IPS-15b (cell line): ENCODE results near the gene FXYD7.

Source experiments
- H3K27me3 ChIP-seq: one replicate; pipeline ENCODE4 v1.6.1; 2013; ENCODE audit warnings: low read length; ENCODE audit not compliant: control insufficient read depth, insufficient read depth
- H3K36me3 ChIP-seq: one replicate; pipeline ENCODE4 v1.6.1; 2013; ENCODE audit warnings: low read length; ENCODE audit not compliant: control insufficient read depth, insufficient read depth
- H3K4me1 ChIP-seq: one replicate; pipeline ENCODE4 v1.6.1; 2013; ENCODE audit warnings: mild to moderate bottlenecking, low read length; ENCODE audit not compliant: control insufficient read depth, insufficient read depth
- H3K4me3 ChIP-seq: one replicate; pipeline ENCODE4 v1.5.1; 2013; ENCODE audit warnings: low read depth, low read length
- H3K9ac ChIP-seq: one replicate; pipeline ENCODE4 v1.6.1; 2013; ENCODE audit warnings: low read depth, mild to moderate bottlenecking, low read length
- H3K9me3 ChIP-seq: one replicate; pipeline ENCODE4 v1.6.1; 2013; ENCODE audit warnings: mild to moderate bottlenecking, low read length; ENCODE audit not compliant: control insufficient read depth, insufficient read depth

FXYD7 gene

DNA sequence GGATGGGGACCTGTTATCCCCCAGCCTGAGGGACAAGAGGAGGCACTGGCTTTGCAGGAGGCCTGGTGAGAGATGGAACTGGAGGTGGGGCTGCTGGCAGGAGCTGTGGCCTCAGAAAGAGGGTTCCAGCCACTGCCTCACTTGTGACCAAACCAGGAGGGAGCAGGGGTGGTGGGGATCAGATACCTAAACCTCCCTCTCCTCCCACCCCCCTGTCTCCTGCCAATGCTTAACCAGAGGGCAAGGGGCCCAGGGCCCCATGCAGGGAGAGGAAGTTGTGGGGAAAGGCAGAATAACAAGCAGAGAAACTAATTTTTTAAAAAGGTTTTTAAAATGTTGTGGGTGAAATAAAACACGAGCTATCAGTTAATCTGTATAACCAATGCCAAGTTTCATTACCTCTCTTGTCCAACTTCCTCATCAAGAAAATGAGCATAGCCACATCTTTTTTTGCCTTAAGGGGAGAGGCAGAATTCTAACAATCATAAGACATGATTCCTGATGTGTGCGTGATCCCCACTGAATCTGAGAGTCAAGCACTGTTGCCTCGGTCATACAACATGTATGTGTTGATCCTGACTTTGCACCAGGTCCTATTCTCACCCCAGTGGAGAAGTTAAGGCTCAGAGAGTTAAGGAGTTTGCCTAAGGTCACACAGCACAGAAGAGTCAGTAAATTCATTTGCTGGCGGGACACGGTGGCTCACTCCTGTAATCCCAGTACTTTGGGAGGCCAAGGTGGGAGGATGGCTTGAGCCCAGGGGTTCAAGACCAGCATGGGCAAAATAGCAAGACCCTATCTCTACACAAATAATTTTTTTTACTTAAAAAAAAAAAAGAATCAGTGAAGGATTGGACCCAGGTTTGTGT lies 24.4 kb downstream of the FXYD7 start:
- Histone ChIP-seq H3K4me1 (no peaks in the 10 kb centered on the region), H3K27me3 (no peaks in the 10 kb centered on the region), H3K9me3 (no peaks in the 10 kb centered on the region), H3K36me3 (peaks cover 56% of the 10 kb centered on the region), H3K4me3 (no peak overlapping the region), H3K9ac (no peak overlapping the region)

GRCh38 chr19:35168196-35168595 lies 25.1 kb downstream of the FXYD7 start:
- Histone ChIP-seq H3K9me3 (no peaks in the 10 kb centered on the region), H3K9ac (no peak overlapping the region), H3K4me3 (no peak overlapping the region), H3K4me1 (no peaks in the 10 kb centered on the region), H3K27me3 (no peaks in the 10 kb centered on the region), H3K36me3 (peaks cover 50% of the 10 kb centered on the region)

GRCh38 chr19:35169221-35169995 lies 26.4 kb downstream of the FXYD7 start:
- Histone ChIP-seq H3K36me3 (peaks cover 44% of the 10 kb centered on the region), H3K4me1 (no peaks in the 10 kb centered on the region), H3K4me3 (no peak overlapping the region), H3K27me3 (no peaks in the 10 kb centered on the region), H3K9me3 (no peaks in the 10 kb centered on the region), H3K9ac (no peak overlapping the region)

- H3K9ac ChIP-seq, result no peak overlapping the region
- H3K36me3 ChIP-seq, result peaks cover 36% of the 10 kb centered on the region
- no peaks in the 10 kb centered on the region for H3K9me3 ChIP-seq
- no peaks in the 10 kb centered on the region for H3K4me1 ChIP-seq
- no peak overlapping the region for H3K4me3 ChIP-seq
- no peaks in the 10 kb centered on the region for H3K27me3 ChIP-seq
Measured at GRCh38 chr19:35170359-35171061, 27.5 kb downstream of the FXYD7 start.

DNA sequence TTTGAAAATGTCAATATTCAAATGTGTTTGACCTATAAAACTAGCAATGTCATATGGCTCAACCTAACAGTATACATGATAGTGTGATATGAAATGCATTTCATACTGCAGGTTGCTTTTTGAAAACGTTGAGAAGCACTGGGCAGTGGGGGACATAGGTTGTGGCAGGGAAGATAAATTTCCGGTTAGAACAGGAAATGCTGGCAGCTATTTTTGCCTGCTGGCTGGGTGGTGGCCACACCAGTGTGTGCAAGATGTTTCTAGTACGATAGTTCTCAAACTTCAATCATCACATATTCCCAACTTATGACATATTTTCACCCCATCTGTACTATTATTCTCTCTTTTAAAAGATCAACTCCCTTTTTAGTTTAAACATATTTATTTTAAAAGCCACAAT lies 28.7 kb downstream of the FXYD7 start:
- H3K9me3 ChIP-seq, result no peaks in the 10 kb centered on the region
- H3K4me3 ChIP-seq, result no peak overlapping the region
- peaks cover 24% of the 10 kb centered on the region for H3K36me3 ChIP-seq
- H3K4me1 ChIP-seq, result peaks cover 5% of the 10 kb centered on the region
- no peak overlapping the region for H3K9ac ChIP-seq
- H3K27me3 ChIP-seq, result no peaks in the 10 kb centered on the region

GRCh38 chr19:35174226-35174625 lies 31.2 kb downstream of the FXYD7 start:
- H3K27me3 ChIP-seq, result no peaks in the 10 kb centered on the region
- H3K36me3 ChIP-seq, result peaks cover 8% of the 10 kb centered on the region
- H3K4me1 ChIP-seq, result peaks cover 5% of the 10 kb centered on the region
- H3K9me3 ChIP-seq, result no peaks in the 10 kb centered on the region
- no peak overlapping the region for H3K9ac ChIP-seq
- no peak overlapping the region for H3K4me3 ChIP-seq

DNA sequence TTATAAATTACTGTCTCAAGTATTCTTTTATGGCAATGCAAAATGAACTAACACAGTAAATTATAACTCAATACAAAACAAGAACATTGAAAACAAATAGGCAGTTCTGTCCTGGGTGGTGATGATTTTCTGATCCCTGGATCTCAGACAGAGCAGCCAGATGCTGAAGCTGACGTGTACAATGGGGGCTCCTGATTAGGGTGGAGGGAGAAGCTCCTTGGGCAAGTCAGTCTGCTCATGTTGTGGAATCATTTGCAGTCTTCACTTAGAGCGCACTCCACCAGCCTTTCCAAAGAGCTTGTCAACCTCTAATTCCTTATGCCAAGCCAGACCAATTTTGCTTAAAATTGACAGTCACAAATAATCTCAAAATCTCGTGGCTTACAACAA lies 33.1 kb downstream of the FXYD7 start:
- no peak overlapping the region for H3K9ac ChIP-seq
- no peaks in the 10 kb centered on the region for H3K27me3 ChIP-seq
- peaks cover 5% of the 10 kb centered on the region for H3K4me1 ChIP-seq
- no peaks in the 10 kb centered on the region for H3K9me3 ChIP-seq
- no peaks in the 10 kb centered on the region for H3K36me3 ChIP-seq
- H3K4me3 ChIP-seq, result no peak overlapping the region

GRCh38 chr19:35177377-35178274 lies 34.6 kb downstream of the FXYD7 start:
- Histone ChIP-seq H3K27me3 (no peaks in the 10 kb centered on the region), H3K36me3 (no peaks in the 10 kb centered on the region), H3K9me3 (no peaks in the 10 kb centered on the region), H3K4me3 (no peak overlapping the region), H3K9ac (no peak overlapping the region), H3K4me1 (peaks cover 5% of the 10 kb centered on the region)

GRCh38 chr19:35178701-35179100 lies 35.6 kb downstream of the FXYD7 start:
- Histone ChIP-seq H3K27me3 (no peaks in the 10 kb centered on the region), H3K9ac (no peak overlapping the region), H3K4me3 (no peak overlapping the region), H3K4me1 (peaks cover 5% of the 10 kb centered on the region), H3K36me3 (no peaks in the 10 kb centered on the region), H3K9me3 (no peaks in the 10 kb centered on the region)

DNA sequence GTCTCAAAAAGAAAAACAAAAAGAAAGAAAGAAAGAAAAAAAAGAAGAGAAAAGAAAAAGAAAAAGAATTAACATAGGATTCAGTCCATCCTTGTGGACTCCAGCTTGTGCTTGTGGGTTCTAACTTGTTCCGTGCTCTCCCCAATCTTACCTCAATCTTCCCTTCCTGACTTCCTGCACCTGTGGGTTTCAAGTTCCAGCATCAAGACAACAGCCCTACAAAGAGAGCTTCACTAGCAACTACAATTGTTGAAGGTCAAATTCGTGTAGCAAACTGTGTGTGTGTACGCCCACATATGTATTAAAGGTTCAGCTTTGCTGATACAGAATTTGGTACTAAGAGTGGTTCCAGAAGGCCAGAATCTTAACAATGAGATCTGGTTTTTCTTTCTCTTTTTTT lies 36.8 kb downstream of the FXYD7 start:
- H3K9ac ChIP-seq, result no peak overlapping the region
- H3K9me3 ChIP-seq, result no peaks in the 10 kb centered on the region
- no peaks in the 10 kb centered on the region for H3K36me3 ChIP-seq
- no peaks in the 10 kb centered on the region for H3K27me3 ChIP-seq
- no peak overlapping the region for H3K4me3 ChIP-seq
- H3K4me1 ChIP-seq, result peaks cover 5% of the 10 kb centered on the region

DNA sequence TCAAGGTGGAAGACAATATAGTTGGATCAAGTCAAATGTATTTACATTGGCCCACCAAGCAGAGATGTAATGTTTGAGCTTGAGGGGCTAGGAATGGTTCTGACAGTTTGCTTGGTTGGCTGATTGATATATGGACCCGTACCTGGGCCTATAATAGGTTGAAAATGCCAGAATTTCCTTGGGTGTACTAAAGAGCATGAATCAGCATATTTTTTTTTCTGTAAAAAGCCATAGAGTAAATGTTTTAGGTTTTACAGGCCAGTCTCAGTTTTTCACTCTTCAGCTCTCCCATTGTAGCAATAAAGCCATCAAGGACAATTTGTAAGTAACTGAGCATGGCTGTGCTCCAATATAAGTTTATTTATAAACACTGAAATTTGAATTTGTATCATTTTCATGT lies 38.3 kb downstream of the FXYD7 start:
- Histone ChIP-seq H3K9me3 (no peaks in the 10 kb centered on the region), H3K4me1 (no peaks in the 10 kb centered on the region), H3K36me3 (no peaks in the 10 kb centered on the region), H3K27me3 (no peaks in the 10 kb centered on the region), H3K4me3 (no peak overlapping the region), H3K9ac (no peak overlapping the region)
